Ovary (tissue), 9 donors: ENCODE measurements around the gene SH3RF1. TPM values are rescaled to one million over a fixed set of nuclear protein-coding genes. Genes with fewer than 3 reads are reported as not detected.

Experiments used
- DNase-seq, 5 donors: peaks; one replicate each; pipeline ENCODE4 v3.0.0-alpha.2; 2019 to 2020
- H3K27ac ChIP-seq, 2 donors: fragments of 200-600 bp; one replicate each; pipeline versions ENCODE4 v1.5.1 to v1.8.0; 2019 to 2022
- H3K27me3 ChIP-seq: fragments of 200-600 bp; one replicate; pipeline ENCODE4 v1.8.0; 2022
- H3K36me3 ChIP-seq: fragments of 200-600 bp; sonication (generic); one replicate; pipeline ENCODE4 v1.5.1; 2019
- H3K4me1 ChIP-seq: one replicate; pipeline ENCODE4 v1.8.1; 2013; ENCODE audit warnings: mild to moderate bottlenecking, moderate library complexity; ENCODE audit not compliant: insufficient read depth
- H3K4me3 ChIP-seq: fragments of 200-600 bp; sonication (generic); one replicate; pipeline ENCODE4 v1.5.1; 2017
- H3K9me3 ChIP-seq, 2 donors: fragments of 200-600 bp in 1 of 2; sonication (generic) in 1 of 2; one replicate each; pipeline versions ENCODE4 v1.5.1 to v1.8.1; 2013 to 2019; ENCODE audit warnings: mild to moderate bottlenecking in 1 of 2, moderate library complexity in 1 of 2
- CTCF ChIP-seq, 3 donors: fragments of 450-650 bp in 2 of 3; fragments of 200-600 bp in 1 of 3; IDR thresholded peaks; one replicate each; pipeline versions ENCODE4 v1.5.1 to v1.8.0; 2016 to 2022; ENCODE audit warnings: antibody characterized with exemption in 3 of 3, mild to moderate bottlenecking in 1 of 3
- EP300 ChIP-seq: sonication (generic); formaldehyde crosslinking; IDR thresholded peaks from one replicate; pipeline ENCODE4 v1.6.1; 2017; ENCODE audit warnings: antibody characterized with exemption
- POLR2A ChIP-seq: fragments of 450-650 bp; IDR thresholded peaks from one replicate; pipeline ENCODE4 v1.6.1; 2017; ENCODE audit warnings: antibody characterized with exemption, mild to moderate bottlenecking, moderate library complexity
- WGBS, 3 donors: extraction: QIAGEN DNeasy Blood & Tissue Kit in 1 of 3; methylation state at CpG; one replicate each; pipeline versions ENCODE4 v1.1.5 to v1.1.7; 2013 to 2017; 5-methylcytosine and 5-hydroxymethylcytosine counted together
- intact Hi-C, 4 donors: fragments of 100-400 bp; cut with DNase I; formaldehyde crosslinking; loops; one replicate each; pipeline versions ENCODE4 v1.11.0 to v1.15.1; 2022 to 2023
- polyA plus RNA-seq, 2 donors: library from polyadenylated mRNA; stranded (reverse); fragments of 200-250 nt in 1 of 2; fragments of 350-450 nt in 1 of 2; fragmentation: Illumina TruSeq in 1 of 2; extraction: RNeasy Lipid Tissue Mini Kit (QIAGEN cat#74804) in 1 of 2; gene quantifications; one replicate each; pipeline ENCODE4 v1.2.3, GENCODE V29; 2013 to 2014
- total RNA-seq, 7 donors: library from RNA; depleted of rRNA in 2 of 7; stranded (reverse); fragments of >200 nt in 2 of 7; fragmentation: NEBNext Ultra II Directional in 3 of 7; extraction: Animal tissue kit (Norgen Biotek cat#: 25700) in 3 of 7; gene quantifications; one replicate each; pipeline versions ENCODE4 v1.1.0 to v1.2.4, GENCODE V29; 2016 to 2023
- donor health status: DM: no; HTN: no; CAD: no; lungs with moderate emphysema.
- donor health status: DM: no; HTN: no; CAD: no.
- donor health status: Bipolar disorder and iron deficiency.
- donor health status: DM: yes; HTN: yes; CAD: no.
- donor health status: DM: no; HTN: no; CAD: no.
- donor health status: DM: yes; HTN: yes; CAD: no.

Gene SH3RF1
- total and polyA plus RNA-seq, 9 donors, result 8.2 to 32.6 (median 22.3) TPM

- Histone ChIP-seq H3K4me1 (peaks cover 8% of the 10 kb centered on the region), H3K4me3 (no peak overlapping the region), H3K36me3 (no peaks in the 10 kb centered on the region), H3K9me3 (no peaks in the 10 kb centered on the region), H3K27ac (peak overlapping the region in 1 of 2 donors; percentile 47), H3K27me3 (no peaks in the 10 kb centered on the region)
- TF ChIP-seq POLR2A (no peak), EP300 (no peak), CTCF (IDR thresholded peaks at IDR 0.05) (no peak)
- no peak for DNase-seq
- intact Hi-C loops, result no loop called here
- 6 to 18% (median 7%) methylated on average over 1 of the region's 1 CpG for WGBS, 3 donors
Measured at GRCh38 chr4:169202878-169203277, 67.9 kb downstream of the SH3RF1 start.

- DNase-seq, result no peak
- Histone ChIP-seq H3K36me3 (no peaks in the 10 kb centered on the region), H3K27ac (peak overlapping the region in 1 of 2 donors; percentile 47), H3K4me1 (peaks cover 8% of the 10 kb centered on the region), H3K4me3 (no peak overlapping the region), H3K27me3 (no peaks in the 10 kb centered on the region), H3K9me3 (no peaks in the 10 kb centered on the region)
- TF ChIP-seq POLR2A (no peak), CTCF (IDR thresholded peaks at IDR 0.05) (no peak), EP300 (no peak)
- 7 to 12% (median 8%) methylated on average over 3 of the region's 3 CpGs for WGBS, 3 donors
- intact Hi-C loops, result no loop called here
Measured at GRCh38 chr4:169202145-169202699, 68.5 kb downstream of the SH3RF1 start.

- Histone ChIP-seq H3K9me3 (no peaks in the 10 kb centered on the region), H3K4me1 (peaks cover 8% of the 10 kb centered on the region), H3K36me3 (no peaks in the 10 kb centered on the region), H3K27me3 (no peaks in the 10 kb centered on the region), H3K4me3 (no peak overlapping the region), H3K27ac (peak overlapping the region in 1 of 2 donors; percentile 47)
- no peak for DNase-seq
- no peak for TF ChIP-seq CTCF (IDR thresholded peaks at IDR 0.05)
- no peak for TF ChIP-seq POLR2A
- TF ChIP-seq EP300, result no peak
- intact Hi-C loops, result no loop called here
- WGBS, 3 donors, result 11 to 19% (median 14%) methylated on average over 5 of the region's 5 CpGs
Measured at GRCh38 chr4:169201222-169202144, 69.3 kb downstream of the SH3RF1 start.

GRCh38 chr4:169200361-169201030, 70.3 kb downstream of the SH3RF1 start:
- no peak for DNase-seq
- no peak overlapping the region for H3K4me3 ChIP-seq
- H3K36me3 ChIP-seq, result no peaks in the 10 kb centered on the region
- H3K9me3 ChIP-seq, result no peaks in the 10 kb centered on the region
- H3K4me1 ChIP-seq, result peaks cover 8% of the 10 kb centered on the region
- WGBS, 3 donors, result 83 to 87% (median 83%) methylated on average over 4 of the region's 4 CpGs
- intact Hi-C loops, result no loop called here
- H3K27me3 ChIP-seq, result no peaks in the 10 kb centered on the region
- no peak for TF ChIP-seq EP300
- TF ChIP-seq POLR2A, result no peak
- TF ChIP-seq CTCF (IDR thresholded peaks at IDR 0.05), result no peak
- H3K27ac ChIP-seq, result peak overlapping the region in 1 of 2 donors; percentile 1
